ENCODE results near the gene SDHB. TPM values are rescaled to one million over a fixed set of nuclear protein-coding genes. Genes with fewer than 3 reads are reported as not detected.
A peak's percentile ranks its signal among the peaks of the same experiment; 100 is the strongest.

SDHB gene
- total and polyA plus RNA-seq, 4 donors, result 59.1 to 117 (median 83.5) TPM

- H3K9ac ChIP-seq (ENCODE audit: insufficient read depth in 1 of 2, low read length in 2 of 2), result peak overlapping the region in 1 of 2 donors; percentile 52
- no peaks in the 10 kb centered on the region for H3K9me3 ChIP-seq (ENCODE audit: control insufficient read depth in 4 of 4, insufficient read depth in 3 of 4, low read length in 3 of 4)
- H3K4me1 ChIP-seq (ENCODE audit: control insufficient read depth in 5 of 5, insufficient read depth in 5 of 5, low read length in 5 of 5), result peaks cover 0 to 7% (median 0%) of the 10 kb centered on the region in 5 donors
- peaks cover 8 to 24% (median 14%) of the 10 kb centered on the region in 4 donors for H3K36me3 ChIP-seq (ENCODE audit: control insufficient read depth in 4 of 4, insufficient read depth in 4 of 4, low read length in 4 of 4)
- TF ChIP-seq, protein P1, sequence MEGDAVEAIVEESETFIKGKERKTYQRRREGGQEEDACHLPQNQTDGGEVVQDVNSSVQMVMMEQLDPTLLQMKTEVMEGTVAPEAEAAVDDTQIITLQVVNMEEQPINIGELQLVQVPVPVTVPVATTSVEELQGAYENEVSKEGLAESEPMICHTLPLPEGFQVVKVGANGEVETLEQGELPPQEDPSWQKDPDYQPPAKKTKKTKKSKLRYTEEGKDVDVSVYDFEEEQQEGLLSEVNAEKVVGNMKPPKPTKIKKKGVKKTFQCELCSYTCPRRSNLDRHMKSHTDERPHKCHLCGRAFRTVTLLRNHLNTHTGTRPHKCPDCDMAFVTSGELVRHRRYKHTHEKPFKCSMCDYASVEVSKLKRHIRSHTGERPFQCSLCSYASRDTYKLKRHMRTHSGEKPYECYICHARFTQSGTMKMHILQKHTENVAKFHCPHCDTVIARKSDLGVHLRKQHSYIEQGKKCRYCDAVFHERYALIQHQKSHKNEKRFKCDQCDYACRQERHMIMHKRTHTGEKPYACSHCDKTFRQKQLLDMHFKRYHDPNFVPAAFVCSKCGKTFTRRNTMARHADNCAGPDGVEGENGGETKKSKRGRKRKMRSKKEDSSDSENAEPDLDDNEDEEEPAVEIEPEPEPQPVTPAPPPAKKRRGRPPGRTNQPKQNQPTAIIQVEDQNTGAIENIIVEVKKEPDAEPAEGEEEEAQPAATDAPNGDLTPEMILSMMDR (IDR thresholded peaks at IDR 0.05; ENCODE audit: control extremely low read depth, extremely low read depth), result peak; percentile 82
- DNase-seq (peak in 2 of 3 donors; percentile 81 to 82), ATAC-seq (ENCODE audit: insufficient read depth, low FRiP score) (peak; percentile 82)
- no peaks in the 10 kb centered on the region for H3K27me3 ChIP-seq (ENCODE audit: control insufficient read depth in 3 of 3, insufficient read depth in 3 of 3, low read length in 2 of 3)
- no peak overlapping the region for H3K27ac ChIP-seq (ENCODE audit: low read depth in 1 of 2, low read length in 1 of 2)
- WGBS, 2 donors, result 36 to 52% methylated on average over 9 of the region's 9 CpGs
- H3K4me3 ChIP-seq, result no peak overlapping the region
Observed at GRCh38 chr1:17045634-17046333, 8.0 kb downstream of the SDHB start.

GRCh38 chr1:17045150-17045549 lies 8.7 kb downstream of the SDHB start:
- Histone ChIP-seq H3K27me3 (ENCODE audit: control insufficient read depth in 3 of 3, insufficient read depth in 3 of 3, low read length in 2 of 3) (no peaks in the 10 kb centered on the region), H3K27ac (ENCODE audit: low read depth in 1 of 2, low read length in 1 of 2) (no peak overlapping the region), H3K36me3 (ENCODE audit: control insufficient read depth in 4 of 4, insufficient read depth in 4 of 4, low read length in 4 of 4) (peaks cover 8 to 27% (median 18%) of the 10 kb centered on the region in 4 donors), H3K9me3 (ENCODE audit: control insufficient read depth in 4 of 4, insufficient read depth in 3 of 4, low read length in 3 of 4) (no peaks in the 10 kb centered on the region), H3K4me3 (no peak overlapping the region), H3K4me1 (ENCODE audit: control insufficient read depth in 5 of 5, insufficient read depth in 5 of 5, low read length in 5 of 5) (peaks cover 0 to 7% (median 0%) of the 10 kb centered on the region in 5 donors), H3K9ac (ENCODE audit: insufficient read depth in 1 of 2, low read length in 2 of 2) (no peak overlapping the region)
- WGBS, 2 donors, result 71 to 75% methylated on average over 5 of the region's 5 CpGs
- no peak for DNase-seq
- TF ChIP-seq, protein P1 (IDR thresholded peaks at IDR 0.05; ENCODE audit: control extremely low read depth, extremely low read depth), result no peak
- no peak for ATAC-seq (ENCODE audit: insufficient read depth, low FRiP score)

- WGBS, 2 donors, result 86 to 91% methylated on average over 5 of the region's 5 CpGs
Observed at GRCh38 chr1:17043676-17044075, 10.2 kb downstream of the SDHB start.

More at GRCh38 chr1:17043676-17044075, 10.2 kb downstream of the SDHB start:
- H3K4me3 ChIP-seq, result no peak overlapping the region
- no peaks in the 10 kb centered on the region for H3K27me3 ChIP-seq (ENCODE audit: control insufficient read depth in 3 of 3, insufficient read depth in 3 of 3, low read length in 2 of 3)
- ATAC-seq (ENCODE audit: insufficient read depth, low FRiP score) (no peak), DNase-seq (no peak)
- H3K4me1 ChIP-seq (ENCODE audit: control insufficient read depth in 5 of 5, insufficient read depth in 5 of 5, low read length in 5 of 5), result peaks cover 0 to 7% (median 0%) of the 10 kb centered on the region in 5 donors
- no peaks in the 10 kb centered on the region for H3K9me3 ChIP-seq (ENCODE audit: control insufficient read depth in 4 of 4, insufficient read depth in 3 of 4, low read length in 3 of 4)
- H3K27ac ChIP-seq (ENCODE audit: low read depth in 1 of 2, low read length in 1 of 2), result no peak overlapping the region
- peaks cover 8 to 22% (median 17%) of the 10 kb centered on the region in 4 donors for H3K36me3 ChIP-seq (ENCODE audit: control insufficient read depth in 4 of 4, insufficient read depth in 4 of 4, low read length in 4 of 4)
- H3K9ac ChIP-seq (ENCODE audit: insufficient read depth in 1 of 2, low read length in 2 of 2), result no peak overlapping the region
- TF ChIP-seq, protein P1 (IDR thresholded peaks at IDR 0.05; ENCODE audit: control extremely low read depth, extremely low read depth), result no peak
